ENCODE measurements around the gene NFASC. TPM values are rescaled to one million over a fixed set of nuclear protein-coding genes. Genes with fewer than 3 reads are reported as not detected.

Gene NFASC
- total RNA-seq, 2 experiments from 2014 or later: not detected

DNA sequence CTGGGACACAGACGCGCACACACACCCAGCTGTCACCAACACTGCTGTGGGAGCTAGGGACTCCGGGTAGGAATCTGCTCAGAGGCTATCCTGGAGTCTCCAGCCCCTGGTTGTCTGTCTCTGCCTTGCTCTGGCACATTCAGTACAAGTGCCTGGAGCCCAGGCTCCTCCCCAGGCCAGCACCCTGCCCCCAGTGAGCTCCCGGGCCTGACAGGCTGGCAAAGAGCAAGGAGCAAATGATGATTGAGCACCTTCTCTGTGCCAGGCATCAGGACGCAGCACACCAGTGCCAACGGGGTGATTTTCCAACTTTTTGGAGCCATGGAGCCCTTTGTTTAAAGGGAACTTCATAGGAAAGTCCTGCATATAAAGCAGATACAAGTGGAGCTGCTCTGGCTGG lies 178.8 kb downstream of the NFASC start:
- no peak overlapping the region for H3K4me3 ChIP-seq (ENCODE audit: low read length)
- no peak overlapping the region for H3K27ac Mint-ChIP-seq
- no peaks in the 10 kb centered on the region for H3K4me1 Mint-ChIP-seq (ENCODE audit: low read depth)

DNA sequence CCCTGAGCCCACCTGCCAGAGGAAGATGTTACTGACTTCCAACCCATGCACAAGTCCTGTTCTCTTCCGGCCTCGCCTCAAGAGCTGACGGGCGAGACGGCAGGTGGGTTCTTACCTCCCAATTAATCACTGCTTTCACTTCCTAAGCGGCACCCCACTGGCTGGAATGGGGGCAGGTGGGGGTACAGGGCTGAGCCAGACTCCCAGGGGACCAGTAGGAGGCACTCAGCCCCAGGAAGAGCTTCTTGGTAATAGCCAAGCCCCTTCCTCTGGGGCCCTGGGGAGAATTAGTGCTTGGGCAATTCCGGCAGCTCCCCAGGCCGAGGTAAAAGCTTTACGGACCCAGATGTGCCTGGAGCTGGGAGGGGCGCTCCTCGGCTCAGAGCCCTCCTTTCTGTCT lies 182.0 kb downstream of the NFASC start:
- Histone ChIP-seq H3K27ac (ENCODE audit: low read depth in 1 of 2, low read length in 2 of 2) (no peak overlapping the region), H3K27me3 (ENCODE audit: control insufficient read depth in 1 of 2, insufficient read depth in 2 of 2, low read length in 2 of 2) (peaks cover 0 to 2% of the 10 kb centered on the region in 2 experiments), H3K9me3 (ENCODE audit: control insufficient read depth in 1 of 2, insufficient read depth in 1 of 2, low read length in 2 of 2) (no peaks in the 10 kb centered on the region), H3K4me3 (ENCODE audit: low read length) (no peak overlapping the region), H3K4me1 (ENCODE audit: insufficient read depth, low read length) (no peaks in the 10 kb centered on the region), H3K36me3 (ENCODE audit: insufficient read depth, low read length) (no peaks in the 10 kb centered on the region)
- TF ChIP-seq, protein P1, sequence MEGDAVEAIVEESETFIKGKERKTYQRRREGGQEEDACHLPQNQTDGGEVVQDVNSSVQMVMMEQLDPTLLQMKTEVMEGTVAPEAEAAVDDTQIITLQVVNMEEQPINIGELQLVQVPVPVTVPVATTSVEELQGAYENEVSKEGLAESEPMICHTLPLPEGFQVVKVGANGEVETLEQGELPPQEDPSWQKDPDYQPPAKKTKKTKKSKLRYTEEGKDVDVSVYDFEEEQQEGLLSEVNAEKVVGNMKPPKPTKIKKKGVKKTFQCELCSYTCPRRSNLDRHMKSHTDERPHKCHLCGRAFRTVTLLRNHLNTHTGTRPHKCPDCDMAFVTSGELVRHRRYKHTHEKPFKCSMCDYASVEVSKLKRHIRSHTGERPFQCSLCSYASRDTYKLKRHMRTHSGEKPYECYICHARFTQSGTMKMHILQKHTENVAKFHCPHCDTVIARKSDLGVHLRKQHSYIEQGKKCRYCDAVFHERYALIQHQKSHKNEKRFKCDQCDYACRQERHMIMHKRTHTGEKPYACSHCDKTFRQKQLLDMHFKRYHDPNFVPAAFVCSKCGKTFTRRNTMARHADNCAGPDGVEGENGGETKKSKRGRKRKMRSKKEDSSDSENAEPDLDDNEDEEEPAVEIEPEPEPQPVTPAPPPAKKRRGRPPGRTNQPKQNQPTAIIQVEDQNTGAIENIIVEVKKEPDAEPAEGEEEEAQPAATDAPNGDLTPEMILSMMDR (IDR thresholded peaks at IDR 0.05): no peak
- Mint-ChIP-seq H3K4me3 (no peak overlapping the region), H3K27me3 (peaks cover 8% of the 10 kb centered on the region), H3K4me1 (ENCODE audit: low read depth) (no peaks in the 10 kb centered on the region), H3K9me3 (no peaks in the 10 kb centered on the region), H3K27ac (no peak overlapping the region), H3K36me3 (ENCODE audit: low read depth) (no peaks in the 10 kb centered on the region)
- ChIA-PET CTCF (interaction anchor here (0.8 to 1.1 kb wide), 2 partner anchors 9 to 606 kb away, joined by 3 read pairs; no protein-coding TSS in a partner anchor), POLR2A (interaction anchor here (0.7 kb wide), 1 partner anchor 1523 kb away, joined by 3 read pairs; no protein-coding TSS in a partner anchor)
- DNase-seq (no peak), ATAC-seq (ENCODE audit: poor library complexity) (no peak)
- intact Hi-C loops (cut with DNase I, micrococcal nuclease): no loop called here

More for the DNA sequence above, 178.8 kb downstream of the NFASC start:
- H3K27me3 ChIP-seq (ENCODE audit: control insufficient read depth in 1 of 2, insufficient read depth in 2 of 2, low read length in 2 of 2): peaks cover 9 to 12% of the 10 kb centered on the region in 2 experiments
- Mint-ChIP-seq H3K4me3 (no peak overlapping the region), H3K36me3 (ENCODE audit: low read depth) (no peaks in the 10 kb centered on the region), H3K9me3 (no peaks in the 10 kb centered on the region), H3K27me3 (peaks cover 34% of the 10 kb centered on the region)
- ATAC-seq (ENCODE audit: poor library complexity): no peak
- intact Hi-C loops (cut with DNase I, micrococcal nuclease): no loop called here
- no peaks in the 10 kb centered on the region for H3K4me1 ChIP-seq (ENCODE audit: insufficient read depth, low read length)
- CTCF ChIA-PET: no interaction called here
- H3K27ac ChIP-seq (ENCODE audit: low read depth in 1 of 2, low read length in 2 of 2): no peak overlapping the region
- H3K36me3 ChIP-seq (ENCODE audit: insufficient read depth, low read length): no peaks in the 10 kb centered on the region
- TF ChIP-seq, protein P1 (IDR thresholded peaks at IDR 0.05): no peak
- POLR2A ChIA-PET: no interaction called here
- DNase-seq: no peak
- no peaks in the 10 kb centered on the region for H3K9me3 ChIP-seq (ENCODE audit: control insufficient read depth in 1 of 2, insufficient read depth in 1 of 2, low read length in 2 of 2)

DNA sequence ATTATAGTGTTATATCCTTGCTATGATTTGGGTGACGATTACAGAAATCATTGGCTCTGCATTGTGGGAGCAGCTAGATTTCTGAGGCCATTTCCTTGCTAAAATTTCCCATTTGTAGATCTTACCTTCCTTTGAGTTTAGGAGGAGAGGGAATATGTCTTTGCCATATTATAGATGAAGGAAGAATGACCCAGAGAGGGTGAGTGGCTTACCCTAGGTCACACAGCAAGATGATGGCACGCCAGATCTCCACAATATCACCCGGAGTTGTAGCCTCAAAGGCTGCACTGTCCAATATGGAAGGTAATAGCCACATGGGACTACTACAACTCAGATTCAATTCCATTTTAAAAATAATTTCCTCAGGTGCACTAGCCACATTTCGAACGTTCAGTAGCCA lies 182.6 kb downstream of the NFASC start:
- no peaks in the 10 kb centered on the region for H3K9me3 ChIP-seq (ENCODE audit: control insufficient read depth in 1 of 2, insufficient read depth in 1 of 2, low read length in 2 of 2)
- H3K27me3 Mint-ChIP-seq: peaks cover 3% of the 10 kb centered on the region
- DNase-seq (no peak), ATAC-seq (ENCODE audit: poor library complexity) (no peak)
- no peaks in the 10 kb centered on the region for H3K36me3 ChIP-seq (ENCODE audit: insufficient read depth, low read length)
- no peak overlapping the region for H3K27ac Mint-ChIP-seq
- H3K9me3 Mint-ChIP-seq: no peaks in the 10 kb centered on the region
- no peak overlapping the region for H3K4me3 ChIP-seq (ENCODE audit: low read length)
- CTCF ChIA-PET: interaction anchor here (1.1 kb wide), 1 partner anchor 605 kb away, joined by 3 read pairs; no protein-coding TSS in a partner anchor
- no peak overlapping the region for H3K4me3 Mint-ChIP-seq
- peaks cover 0 to 2% of the 10 kb centered on the region in 2 experiments for H3K27me3 ChIP-seq (ENCODE audit: control insufficient read depth in 1 of 2, insufficient read depth in 2 of 2, low read length in 2 of 2)
- no peak overlapping the region for H3K27ac ChIP-seq (ENCODE audit: low read depth in 1 of 2, low read length in 2 of 2)
- POLR2A ChIA-PET: interaction anchor here (0.7 kb wide), 1 partner anchor 1522 kb away, joined by 3 read pairs; no protein-coding TSS in a partner anchor
- H3K36me3 Mint-ChIP-seq (ENCODE audit: low read depth): no peaks in the 10 kb centered on the region
- TF ChIP-seq, protein P1 (IDR thresholded peaks at IDR 0.05): no peak
- intact Hi-C loops (cut with DNase I, micrococcal nuclease): no loop called here
- H3K4me1 ChIP-seq (ENCODE audit: insufficient read depth, low read length): no peaks in the 10 kb centered on the region
- H3K4me1 Mint-ChIP-seq (ENCODE audit: low read depth): no peaks in the 10 kb centered on the region
